SH-SY5Y (cell line): Measurements from ENCODE around the gene IFT122.

Experiments
- GATA2 ChIP-seq: IDR thresholded peaks from 2 replicates; pipeline ENCODE4 v1.6.1; 2011; ENCODE audit warnings: mild to moderate bottlenecking, low read depth, low read length
- GATA3 ChIP-seq: IDR thresholded peaks from 2 replicates; pipeline ENCODE4 v1.6.1; 2011; ENCODE audit warnings: low read depth, mild to moderate bottlenecking, low read length, moderate library complexity

DNA sequence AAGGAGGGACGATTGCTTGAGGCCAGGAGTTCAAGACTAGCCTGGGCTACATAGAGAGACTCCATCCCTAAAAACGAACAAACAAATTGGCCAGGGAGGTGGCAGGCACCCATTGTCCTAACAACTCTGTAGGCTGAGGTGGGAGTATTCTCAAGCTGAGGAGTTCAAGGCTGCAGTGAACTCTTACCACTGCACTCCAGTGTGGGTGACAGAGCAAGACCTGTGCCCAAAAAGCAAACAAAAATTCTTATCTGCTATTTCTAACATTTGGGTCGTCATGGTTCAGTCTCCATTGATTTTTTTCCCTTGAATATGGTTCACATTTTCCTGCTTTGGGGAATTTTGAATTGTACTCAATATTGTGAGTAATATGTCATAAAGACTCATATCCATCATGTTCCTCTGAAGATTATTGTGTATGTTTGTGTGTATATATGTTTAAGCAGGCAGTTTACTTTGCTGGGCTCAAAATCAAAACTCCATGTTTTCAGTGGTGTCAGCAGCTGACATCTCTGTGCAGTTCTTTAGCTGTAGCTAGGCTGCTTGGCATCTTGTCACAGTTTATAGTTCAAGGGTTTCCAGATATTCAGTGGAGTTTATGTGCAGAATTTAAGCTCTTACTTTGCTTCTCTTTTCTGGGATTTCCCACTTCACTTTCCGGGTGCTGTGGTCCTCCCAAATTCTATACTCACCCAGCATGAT, 33.2 kb downstream of the IFT122 start:
- no peak for TF ChIP-seq GATA2
- no peak for TF ChIP-seq GATA3
